Activated CD8-positive, alpha-beta T cell treated with anti-CD3 and anti-CD28 coated beads, Interleukin-2, amount 10 ng/mL, durations not matched to agents 7 days and 5 days (primary cell): ENCODE results near the gene DCUN1D2. TPM values are rescaled to one million over a fixed set of nuclear protein-coding genes. Genes with fewer than 3 reads are reported as not detected.

Experiments
- ATAC-seq: fragments of 150-1000 bp; cut with Tn5 transposase; one replicate; pipeline ENCODE4 v1.10.0; 2021; ENCODE audit warnings: moderate library complexity
- CTCF ChIA-PET: fragments of 350-600 bp; sonication (Branson Sonifier 250); formaldehyde crosslinking; loops from one replicate; lab custom pipeline; 2021; ENCODE audit warnings: antibody characterized with exemption; lab: Charles Lee
- POLR2A ChIA-PET: fragments of 350-600 bp; sonication (Branson Sonifier 250); formaldehyde crosslinking; loops from one replicate; lab custom pipeline; 2021; ENCODE audit warnings: antibody characterized with exemption; lab: Charles Lee
- DNase-seq: peaks from one replicate; pipeline ENCODE4 v3.0.0-alpha.2; 2020
- H3K27ac Mint-ChIP-seq: one replicate; pipeline ENCODE4 v1.8.0; 2021; ENCODE audit warnings: mild to moderate bottlenecking, mixed read lengths
- H3K27me3 Mint-ChIP-seq: one replicate; pipeline ENCODE4 v1.8.0; 2021; ENCODE audit warnings: low read depth, mixed read lengths
- H3K36me3 Mint-ChIP-seq: one replicate; pipeline ENCODE4 v1.8.0; 2021; ENCODE audit warnings: low read depth, mixed read lengths
- H3K4me1 Mint-ChIP-seq: one replicate; pipeline ENCODE4 v1.8.0; 2021; ENCODE audit warnings: low read depth, mixed read lengths
- H3K4me3 Mint-ChIP-seq: one replicate; pipeline ENCODE4 v1.8.0; 2021; ENCODE audit warnings: mild to moderate bottlenecking, mixed read lengths
- H3K9me3 Mint-ChIP-seq: one replicate; pipeline ENCODE4 v1.8.0; 2022; ENCODE audit warnings: mixed read lengths; ENCODE audit not compliant: insufficient read depth
- total RNA-seq, 2 experiments: library from RNA; stranded (reverse); gene quantifications; one replicate each; pipeline ENCODE4 v1.2.3, GENCODE V29; 2021

The DCUN1D2 gene
- total RNA-seq: 10 to 100 TPM; 20.1 to 20.8 TPM

DNA sequence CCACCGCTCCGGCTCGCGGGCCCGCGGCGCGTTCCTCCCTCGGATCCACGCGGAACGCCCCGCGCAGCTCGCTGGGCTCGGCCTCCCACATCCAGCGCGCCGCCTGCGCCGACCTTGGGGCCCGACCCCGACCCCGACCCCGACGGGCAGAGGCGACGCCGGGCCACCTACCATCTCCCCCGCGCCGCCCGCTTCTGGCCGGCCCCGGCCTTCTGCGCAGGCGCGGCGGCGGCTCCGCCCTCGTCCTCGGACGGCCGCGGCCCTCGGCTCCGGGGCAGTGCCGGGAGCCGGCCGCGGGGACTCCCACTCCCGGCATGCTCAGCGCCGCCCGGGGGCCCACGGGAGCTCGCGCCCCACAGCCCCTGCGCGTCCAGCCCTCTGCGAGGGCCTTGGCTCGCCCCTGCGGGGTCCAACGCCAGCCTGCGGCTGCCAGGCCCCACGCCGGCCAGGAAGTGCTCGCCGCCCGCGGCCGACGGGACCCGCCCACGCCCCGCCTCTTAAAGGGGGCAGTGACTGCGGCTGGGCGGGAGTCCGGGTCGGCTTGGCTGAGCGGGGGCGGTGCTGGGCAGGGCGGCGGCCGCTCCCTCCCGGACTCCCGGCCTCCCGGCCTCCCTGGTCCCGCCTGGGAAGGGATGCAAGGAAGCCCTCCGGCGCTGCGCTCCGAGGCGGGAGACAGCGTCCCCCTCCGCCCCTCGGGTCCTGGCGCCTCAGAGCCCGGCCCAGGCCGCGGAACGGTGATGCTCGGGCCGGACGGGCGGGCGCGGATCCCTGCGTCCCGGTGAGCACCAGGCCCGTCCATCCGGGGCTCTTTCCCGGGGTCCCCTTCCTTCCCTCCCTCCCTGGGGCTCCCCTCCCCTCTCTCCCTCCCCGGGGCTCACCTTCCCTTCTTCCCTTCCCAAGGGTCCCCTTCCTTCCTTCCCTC, at the start of gene DCUN1D2:
Gene DCUN1D2, minus strand, starts transcription at position 216 of the 922 bp plus-strand sequence. Its CDS starts 42 bp downstream, at position 174.
- POLR2A ChIA-PET: interaction anchor here (0.5 to 1.3 kb wide), 3 partner anchors 198 to 283 kb away, joined by 3 to 4 read pairs (median 3); partner anchors contain the start of gene CUL4A
- peak within 1 kb of the TSS; percentile 89 for H3K27ac Mint-ChIP-seq
- no peaks in the 10 kb centered on the region for H3K9me3 Mint-ChIP-seq

DNA sequence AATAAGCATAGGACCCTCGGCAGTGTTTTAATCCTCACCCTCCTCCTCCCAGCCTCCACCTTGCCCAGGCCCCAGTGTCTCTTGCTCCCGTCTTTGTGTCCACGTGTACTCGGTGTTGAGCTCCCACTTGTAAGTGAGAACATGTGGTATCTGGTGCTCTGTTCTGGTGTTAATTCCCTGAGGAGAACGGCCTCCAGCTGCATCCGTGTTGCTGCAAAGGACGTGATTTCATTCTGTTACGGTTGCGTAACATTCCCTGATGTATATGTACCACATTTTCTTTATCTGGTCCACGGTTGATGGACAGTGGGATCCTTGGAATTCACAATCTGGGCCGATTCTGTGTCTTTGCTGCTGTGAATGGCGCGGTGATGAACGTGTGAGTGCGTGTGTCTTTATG, 49.3 kb upstream of the DCUN1D2 start:
- Mint-ChIP-seq H3K27ac (no peak overlapping the region), H3K4me1 (no peaks in the 10 kb centered on the region), H3K27me3 (no peaks in the 10 kb centered on the region), H3K4me3 (no peak overlapping the region), H3K9me3 (no peaks in the 10 kb centered on the region), H3K36me3 (peaks cover 15% of the 10 kb centered on the region)
- ChIA-PET POLR2A (no interaction called here), CTCF (no interaction called here)
- ATAC-seq (no peak), DNase-seq (no peak)

More for the DNA sequence above, at the start of gene DCUN1D2:
- CTCF ChIA-PET: no interaction called here
- peak; percentile 84 for ATAC-seq
- no peaks in the 10 kb centered on the region for H3K27me3 Mint-ChIP-seq
- peaks cover 52% of the 10 kb centered on the region for H3K4me1 Mint-ChIP-seq
- peak within 1 kb of the TSS; percentile 92 for H3K4me3 Mint-ChIP-seq
- peaks cover 15% of the 10 kb centered on the region for H3K36me3 Mint-ChIP-seq
- DNase-seq: peak; percentile 79

DNA sequence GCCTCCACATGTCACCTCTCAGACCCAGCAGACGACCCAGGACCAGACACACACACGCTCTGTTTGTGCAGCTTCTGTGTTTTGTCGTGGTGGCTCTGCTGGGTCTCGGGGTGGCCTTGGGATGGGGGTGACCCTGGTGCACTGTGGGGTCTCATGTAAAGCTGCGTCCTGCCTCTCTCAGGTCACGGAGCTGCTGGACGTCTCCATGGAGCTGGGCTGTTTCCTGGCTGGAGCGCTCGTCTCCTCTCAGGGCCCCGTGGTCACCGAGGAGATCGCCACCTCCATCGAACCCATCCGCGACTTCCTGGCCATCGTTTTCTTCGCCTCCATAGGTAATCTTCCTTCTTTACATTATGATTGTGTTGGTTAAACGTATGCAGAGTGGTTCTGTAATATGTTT, 48.7 kb upstream of the DCUN1D2 start:
- no peaks in the 10 kb centered on the region for H3K9me3 Mint-ChIP-seq
- no peak for ATAC-seq

DNA sequence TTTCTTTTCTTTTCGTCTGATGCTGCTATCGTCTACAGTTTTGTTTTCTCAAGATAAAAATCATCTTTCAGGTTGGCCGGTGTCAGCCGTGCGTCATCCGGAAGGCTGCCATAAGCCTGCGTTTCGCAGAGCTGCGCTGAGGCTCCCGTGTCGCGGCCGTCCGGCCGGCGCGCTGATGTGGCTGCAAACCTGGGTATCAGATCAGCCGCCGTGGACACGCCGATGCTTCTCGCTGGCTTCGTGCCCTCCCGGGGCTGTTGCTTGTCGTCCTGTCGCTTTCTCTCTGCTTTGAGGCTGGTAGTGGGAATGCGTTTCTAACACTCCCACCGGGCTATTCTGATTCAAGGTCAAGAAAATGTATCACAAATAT, 48.2 kb upstream of the DCUN1D2 start:
- Mint-ChIP-seq H3K36me3 (peaks cover 14% of the 10 kb centered on the region), H3K4me1 (no peaks in the 10 kb centered on the region), H3K9me3 (no peaks in the 10 kb centered on the region), H3K4me3 (no peak overlapping the region), H3K27ac (no peak overlapping the region), H3K27me3 (no peaks in the 10 kb centered on the region)
- ATAC-seq: no peak
- ChIA-PET CTCF (no interaction called here), POLR2A (no interaction called here)
- no peak for DNase-seq

More for the DNA sequence above, 48.7 kb upstream of the DCUN1D2 start:
- Mint-ChIP-seq H3K27me3 (no peaks in the 10 kb centered on the region), H3K4me1 (no peaks in the 10 kb centered on the region), H3K27ac (no peak overlapping the region), H3K4me3 (no peak overlapping the region), H3K36me3 (peaks cover 15% of the 10 kb centered on the region)
- ChIA-PET POLR2A (no interaction called here), CTCF (no interaction called here)
- no peak for DNase-seq

DNA sequence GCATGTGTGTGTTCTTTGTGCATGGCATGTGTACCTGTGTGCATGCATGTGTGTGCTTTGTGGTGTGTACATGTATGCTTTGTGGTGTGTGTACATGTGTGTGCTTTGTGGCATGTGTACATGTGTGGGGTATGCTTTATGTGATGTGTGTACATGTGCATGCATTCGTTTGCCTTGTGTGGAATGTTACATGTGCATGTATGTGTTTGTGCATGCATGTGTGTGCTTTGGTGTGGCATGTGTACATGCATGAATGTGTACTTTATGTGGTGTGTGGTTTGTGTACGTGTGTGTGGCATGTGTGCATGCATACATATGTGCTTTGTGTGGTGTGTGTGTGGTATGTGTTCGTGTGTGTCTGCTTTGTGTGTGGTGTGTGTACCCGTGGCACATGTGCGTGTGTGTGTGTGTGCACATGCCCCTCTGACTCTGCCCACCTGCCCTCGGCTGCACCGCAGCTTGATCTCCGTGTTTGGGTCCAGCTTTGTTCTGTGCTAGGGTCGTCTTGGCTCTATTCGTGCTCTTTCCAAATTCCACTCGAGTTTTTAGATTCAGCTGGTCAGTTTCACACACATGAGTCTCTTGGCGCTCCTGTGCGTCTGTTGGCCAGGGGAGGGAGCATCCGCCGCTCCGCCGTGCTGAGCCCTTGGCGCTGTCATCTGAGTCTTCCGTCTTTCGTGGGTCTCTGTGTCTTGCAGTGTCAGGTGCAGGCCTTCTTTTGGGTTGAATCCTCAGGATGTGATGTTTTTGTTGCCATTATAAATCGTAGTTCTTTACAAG, 47.6 kb upstream of the DCUN1D2 start:
- CTCF ChIA-PET: no interaction called here
- H3K27me3 Mint-ChIP-seq: no peaks in the 10 kb centered on the region
- DNase-seq (no peak), ATAC-seq (no peak)
- no peaks in the 10 kb centered on the region for H3K9me3 Mint-ChIP-seq
- H3K27ac Mint-ChIP-seq: no peak overlapping the region
- no peaks in the 10 kb centered on the region for H3K4me1 Mint-ChIP-seq
- POLR2A ChIA-PET: no interaction called here
- peaks cover 11% of the 10 kb centered on the region for H3K36me3 Mint-ChIP-seq
- no peak overlapping the region for H3K4me3 Mint-ChIP-seq

DNA sequence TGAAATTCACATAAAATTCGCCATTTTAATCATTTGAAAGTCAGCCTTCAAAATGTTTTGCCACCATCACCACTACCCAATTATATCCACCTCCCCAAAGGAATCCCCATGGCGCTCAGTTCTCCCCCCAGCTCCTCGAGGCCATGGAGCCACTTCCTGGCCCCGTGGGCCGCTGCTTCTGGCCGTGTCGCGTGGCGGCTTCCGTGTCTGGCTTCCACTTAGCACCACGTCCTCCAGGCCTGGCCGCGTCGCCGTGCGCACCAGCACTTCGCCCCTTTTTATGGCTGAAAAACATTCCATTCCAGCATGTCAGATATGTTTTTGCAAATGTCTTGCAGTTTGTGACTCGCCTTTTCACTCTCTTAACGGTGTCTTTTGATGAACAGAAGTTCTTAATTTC, 46.7 kb upstream of the DCUN1D2 start:
- ChIA-PET CTCF (no interaction called here), POLR2A (no interaction called here)
- Mint-ChIP-seq H3K4me1 (no peaks in the 10 kb centered on the region), H3K27me3 (no peaks in the 10 kb centered on the region), H3K4me3 (no peak overlapping the region), H3K27ac (no peak overlapping the region), H3K36me3 (peaks cover 11% of the 10 kb centered on the region), H3K9me3 (no peaks in the 10 kb centered on the region)
- DNase-seq: no peak
- no peak for ATAC-seq

DNA sequence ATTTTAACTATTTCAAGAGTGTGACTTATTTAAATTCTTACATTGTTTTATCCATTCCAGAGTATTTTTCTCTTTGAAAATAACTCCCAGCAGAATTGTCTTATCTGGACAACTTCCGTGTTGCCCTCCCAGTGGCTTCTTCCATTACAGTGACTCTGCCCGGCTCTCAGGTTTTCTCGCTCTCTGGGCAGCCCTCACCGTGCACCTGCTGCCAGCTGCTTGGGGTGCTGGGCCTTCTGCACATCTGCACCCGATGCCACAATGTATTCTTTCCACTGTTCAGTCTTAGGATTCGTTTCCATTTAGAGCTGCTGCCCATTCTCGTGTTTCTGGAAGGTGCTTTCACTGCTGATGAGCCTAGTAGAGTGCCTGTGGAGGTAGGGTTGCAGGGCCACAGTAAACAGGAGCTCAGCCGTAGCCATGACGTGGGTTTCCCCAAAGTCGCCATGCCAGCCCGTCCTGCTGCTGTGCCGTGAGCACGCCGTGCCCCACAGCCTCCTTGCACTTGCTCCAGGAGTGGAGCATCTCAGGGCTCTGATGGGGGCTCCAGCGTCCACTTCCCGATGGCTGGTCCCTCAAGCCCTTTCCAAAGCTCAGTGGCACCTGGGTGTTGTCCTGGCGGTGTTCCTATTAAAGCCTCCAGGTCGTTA, 46.1 kb upstream of the DCUN1D2 start:
- no peaks in the 10 kb centered on the region for H3K4me1 Mint-ChIP-seq
- no peak for DNase-seq

DNA sequence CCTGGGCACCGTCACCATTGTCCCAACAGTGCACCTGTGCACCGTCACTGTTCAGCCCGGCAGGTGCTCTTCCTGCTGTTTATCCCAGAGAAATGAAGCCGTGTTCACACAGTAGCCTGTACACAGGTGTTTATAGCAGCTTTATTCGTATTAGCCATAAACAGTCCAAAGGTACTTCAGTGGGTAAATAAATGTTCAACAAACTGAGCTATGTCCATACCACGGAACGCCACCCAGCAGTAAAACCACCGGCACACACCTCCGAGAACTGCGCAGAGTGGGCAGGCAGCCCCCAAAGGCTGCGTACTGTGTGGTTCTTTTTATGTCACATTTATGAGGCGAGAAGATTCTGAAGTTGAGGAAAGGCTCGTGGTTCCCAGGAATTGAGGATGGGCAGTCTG, 44.9 kb upstream of the DCUN1D2 start:
- Mint-ChIP-seq H3K27ac (no peak overlapping the region), H3K27me3 (no peaks in the 10 kb centered on the region), H3K4me3 (no peak overlapping the region), H3K4me1 (no peaks in the 10 kb centered on the region), H3K36me3 (peaks cover 8% of the 10 kb centered on the region), H3K9me3 (no peaks in the 10 kb centered on the region)
- DNase-seq (no peak), ATAC-seq (no peak)
- CTCF ChIA-PET: no interaction called here
- POLR2A ChIA-PET: no interaction called here

More for the DNA sequence above, 46.1 kb upstream of the DCUN1D2 start:
- ChIA-PET CTCF (interaction anchor here (0.6 kb wide), 1 partner anchor 531 kb away, joined by 3 read pairs; no protein-coding TSS in a partner anchor), POLR2A (no interaction called here)
- H3K27ac Mint-ChIP-seq: no peak overlapping the region
- H3K9me3 Mint-ChIP-seq: no peaks in the 10 kb centered on the region
- no peak overlapping the region for H3K4me3 Mint-ChIP-seq
- peaks cover 11% of the 10 kb centered on the region for H3K36me3 Mint-ChIP-seq
- no peak for ATAC-seq
- no peaks in the 10 kb centered on the region for H3K27me3 Mint-ChIP-seq

DNA sequence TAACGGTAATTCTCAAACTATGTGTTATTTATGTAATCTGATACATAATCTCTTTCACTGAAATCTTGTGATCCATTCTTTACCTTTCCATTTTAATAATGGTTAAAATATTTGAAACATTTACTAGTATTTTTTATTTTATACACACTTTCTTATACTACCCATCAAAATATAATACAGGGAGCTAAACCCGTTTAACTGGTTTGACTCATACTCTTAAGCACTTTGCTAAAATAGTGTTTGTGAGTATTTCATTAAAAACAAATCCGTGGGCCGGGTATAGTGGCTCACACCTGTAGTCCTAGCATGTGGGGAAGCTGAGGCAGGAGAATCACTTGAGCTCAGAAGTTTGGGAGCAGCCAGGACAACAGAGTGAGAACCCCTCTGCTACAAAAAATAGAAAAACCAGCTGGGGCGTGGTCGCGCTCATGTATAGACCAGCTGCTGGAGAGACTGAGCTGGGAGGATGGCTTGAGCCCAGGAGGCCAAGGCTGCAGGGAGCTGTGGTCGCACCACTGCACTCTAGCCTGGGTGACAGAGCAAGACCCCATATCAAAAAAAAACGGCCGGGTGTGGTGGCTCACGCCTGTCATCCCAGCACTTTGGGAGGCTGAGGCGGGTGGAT, 43.8 kb upstream of the DCUN1D2 start:
- ATAC-seq: no peak
- Mint-ChIP-seq H3K4me3 (no peak overlapping the region), H3K4me1 (no peaks in the 10 kb centered on the region), H3K36me3 (peaks cover 5% of the 10 kb centered on the region), H3K27ac (no peak overlapping the region), H3K9me3 (no peaks in the 10 kb centered on the region), H3K27me3 (no peaks in the 10 kb centered on the region)
- POLR2A ChIA-PET: no interaction called here
- CTCF ChIA-PET: no interaction called here
- no peak for DNase-seq

DNA sequence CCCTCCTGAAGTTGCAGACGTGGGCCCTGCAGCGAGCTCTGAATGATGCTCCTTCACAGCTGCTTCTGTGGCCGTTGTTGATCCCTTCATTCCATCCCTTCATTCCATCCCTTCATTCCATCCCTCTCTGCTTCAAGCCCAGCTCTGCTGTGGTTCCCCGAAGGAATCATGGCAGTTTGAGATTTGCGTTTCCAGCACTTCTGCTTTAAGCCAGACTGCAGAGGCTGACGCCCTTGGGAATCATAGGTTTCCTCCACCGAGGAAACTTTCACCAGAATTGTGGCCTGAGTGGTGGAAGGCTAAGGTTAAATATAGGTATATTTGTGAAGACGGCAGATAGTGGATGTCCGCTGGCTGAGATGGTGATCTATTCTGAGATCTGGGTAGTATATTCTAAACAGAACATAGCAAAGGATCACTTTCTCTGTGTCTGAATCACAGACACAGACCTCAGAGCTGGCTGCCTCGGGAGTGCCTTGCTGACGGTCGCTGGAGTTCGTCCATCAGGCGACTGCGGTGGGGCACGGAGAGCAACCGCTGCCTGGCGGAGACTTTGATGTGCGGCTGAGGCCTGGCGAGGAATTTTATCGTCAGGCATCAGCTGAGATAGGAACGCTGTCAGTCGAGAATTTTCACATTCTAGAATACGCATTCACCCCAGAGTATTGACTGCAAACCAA, 42.8 kb upstream of the DCUN1D2 start:
- Mint-ChIP-seq H3K27ac (no peak overlapping the region), H3K9me3 (no peaks in the 10 kb centered on the region), H3K36me3 (peaks cover 5% of the 10 kb centered on the region), H3K4me1 (no peaks in the 10 kb centered on the region), H3K27me3 (no peaks in the 10 kb centered on the region), H3K4me3 (no peak overlapping the region)
- ChIA-PET POLR2A (no interaction called here), CTCF (no interaction called here)
- DNase-seq (no peak), ATAC-seq (no peak)

DNA sequence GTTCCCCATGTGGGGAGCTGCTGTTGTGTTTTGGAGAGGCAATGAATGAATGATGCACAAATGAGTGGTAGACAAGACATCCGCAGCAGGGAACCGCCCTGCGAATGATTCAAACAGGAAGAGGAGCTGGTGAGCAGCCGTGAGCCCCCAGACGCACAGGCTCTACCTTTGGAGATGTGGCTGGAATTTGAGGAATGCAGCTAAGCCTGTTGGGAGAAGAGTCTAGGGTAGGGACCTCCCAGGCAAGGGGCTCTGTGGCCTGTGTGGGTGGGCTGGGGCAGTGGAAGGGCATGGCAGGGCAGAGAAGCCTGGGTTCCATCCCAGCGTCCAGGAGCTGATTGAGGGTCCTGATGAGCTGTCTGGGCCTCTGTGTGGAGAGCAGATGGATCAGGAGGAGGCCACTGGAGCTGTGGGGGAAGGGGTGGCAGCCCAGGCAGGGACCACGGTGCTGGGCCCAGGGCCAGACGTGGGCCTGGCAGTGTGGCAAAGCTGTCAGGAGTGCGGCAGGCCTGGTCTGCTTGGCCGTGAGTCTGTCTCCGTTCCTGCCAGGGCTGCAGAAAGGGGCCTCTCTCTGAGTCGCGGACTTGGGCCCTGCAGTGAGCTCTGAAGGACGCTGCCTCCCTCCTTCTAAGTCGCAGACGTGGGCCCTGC, 41.8 kb upstream of the DCUN1D2 start:
- no peak for ATAC-seq
- POLR2A ChIA-PET: no interaction called here
- Mint-ChIP-seq H3K27me3 (no peaks in the 10 kb centered on the region), H3K36me3 (peaks cover 5% of the 10 kb centered on the region), H3K4me1 (no peaks in the 10 kb centered on the region), H3K27ac (no peak overlapping the region), H3K4me3 (no peak overlapping the region), H3K9me3 (no peaks in the 10 kb centered on the region)
- no peak for DNase-seq
- CTCF ChIA-PET: no interaction called here
